ENCODE results near the gene ADCY9. TPM values are rescaled to one million over a fixed set of nuclear protein-coding genes. Genes with fewer than 3 reads are reported as not detected.
"Not testable (repeated sequence)": the region's sequence is repeated elsewhere in the genome, so short reads cannot be mapped to it uniquely, and the experiment has no call there.

ADCY9 gene
- total RNA-seq, 2 experiments from 2014 or later: 7.1 to 7.4 TPM

DNA sequence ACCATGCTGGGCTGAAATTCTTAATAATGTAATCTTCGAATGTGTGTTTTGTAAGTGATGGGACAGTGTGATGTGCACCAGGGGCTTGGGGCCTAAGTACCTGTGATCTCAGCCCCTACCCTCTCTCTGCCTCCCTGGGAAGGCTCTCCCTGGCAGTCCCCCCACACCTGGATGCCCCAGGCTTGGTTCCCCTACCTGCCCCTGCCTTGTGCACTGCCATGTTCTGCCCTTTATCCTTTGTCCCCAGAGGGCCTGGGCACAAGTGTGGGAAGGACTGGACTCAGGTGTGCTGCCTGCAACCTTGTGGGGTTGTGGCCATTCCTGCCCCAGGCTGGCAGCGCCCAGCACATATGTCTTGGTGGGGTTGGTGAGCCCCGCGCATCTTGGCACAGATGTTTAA lies 180.3 kb downstream of the ADCY9 start:
- POLR2A ChIA-PET: no interaction called here
- H3K4me1 Mint-ChIP-seq (ENCODE audit: low read depth): no peaks in the 10 kb centered on the region
- CTCF ChIA-PET: interaction anchor here (1.3 kb wide), 1 partner anchor 318 kb away, joined by 3 read pairs; no protein-coding TSS in a partner anchor
- Histone ChIP-seq H3K4me3 (ENCODE audit: low read length) (no peak overlapping the region), H3K27ac (ENCODE audit: low read depth in 1 of 2, low read length in 2 of 2) (no peak overlapping the region), H3K36me3 (ENCODE audit: insufficient read depth, low read length) (no peaks in the 10 kb centered on the region), H3K27me3 (ENCODE audit: control insufficient read depth in 1 of 2, insufficient read depth in 2 of 2, low read length in 2 of 2) (peaks cover 0 to 6% of the 10 kb centered on the region in 2 experiments), H3K4me1 (ENCODE audit: insufficient read depth, low read length) (peaks cover 11% of the 10 kb centered on the region), H3K9me3 (ENCODE audit: control insufficient read depth in 1 of 2, insufficient read depth in 1 of 2, low read length in 2 of 2) (no peaks in the 10 kb centered on the region)
- TF ChIP-seq, protein P1, sequence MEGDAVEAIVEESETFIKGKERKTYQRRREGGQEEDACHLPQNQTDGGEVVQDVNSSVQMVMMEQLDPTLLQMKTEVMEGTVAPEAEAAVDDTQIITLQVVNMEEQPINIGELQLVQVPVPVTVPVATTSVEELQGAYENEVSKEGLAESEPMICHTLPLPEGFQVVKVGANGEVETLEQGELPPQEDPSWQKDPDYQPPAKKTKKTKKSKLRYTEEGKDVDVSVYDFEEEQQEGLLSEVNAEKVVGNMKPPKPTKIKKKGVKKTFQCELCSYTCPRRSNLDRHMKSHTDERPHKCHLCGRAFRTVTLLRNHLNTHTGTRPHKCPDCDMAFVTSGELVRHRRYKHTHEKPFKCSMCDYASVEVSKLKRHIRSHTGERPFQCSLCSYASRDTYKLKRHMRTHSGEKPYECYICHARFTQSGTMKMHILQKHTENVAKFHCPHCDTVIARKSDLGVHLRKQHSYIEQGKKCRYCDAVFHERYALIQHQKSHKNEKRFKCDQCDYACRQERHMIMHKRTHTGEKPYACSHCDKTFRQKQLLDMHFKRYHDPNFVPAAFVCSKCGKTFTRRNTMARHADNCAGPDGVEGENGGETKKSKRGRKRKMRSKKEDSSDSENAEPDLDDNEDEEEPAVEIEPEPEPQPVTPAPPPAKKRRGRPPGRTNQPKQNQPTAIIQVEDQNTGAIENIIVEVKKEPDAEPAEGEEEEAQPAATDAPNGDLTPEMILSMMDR (IDR thresholded peaks at IDR 0.05): no peak
- H3K9me3 Mint-ChIP-seq: no peaks in the 10 kb centered on the region
- intact Hi-C loops (cut with DNase I, micrococcal nuclease): loop anchor here (5.0 to 10.0 kb wide), 3 partner anchors 179 to 1021 kb away; partner anchors contain the start of genes ADCY9 (in 1 of the 2) and SEC14L5 (in 1 of the 2)
- H3K27ac Mint-ChIP-seq: no peak overlapping the region
- H3K27me3 Mint-ChIP-seq: peaks cover 3% of the 10 kb centered on the region
- H3K4me3 Mint-ChIP-seq: no peak overlapping the region
- no peaks in the 10 kb centered on the region for H3K36me3 Mint-ChIP-seq (ENCODE audit: low read depth)
- ATAC-seq (ENCODE audit: poor library complexity) (no peak), DNase-seq (no peak)

DNA sequence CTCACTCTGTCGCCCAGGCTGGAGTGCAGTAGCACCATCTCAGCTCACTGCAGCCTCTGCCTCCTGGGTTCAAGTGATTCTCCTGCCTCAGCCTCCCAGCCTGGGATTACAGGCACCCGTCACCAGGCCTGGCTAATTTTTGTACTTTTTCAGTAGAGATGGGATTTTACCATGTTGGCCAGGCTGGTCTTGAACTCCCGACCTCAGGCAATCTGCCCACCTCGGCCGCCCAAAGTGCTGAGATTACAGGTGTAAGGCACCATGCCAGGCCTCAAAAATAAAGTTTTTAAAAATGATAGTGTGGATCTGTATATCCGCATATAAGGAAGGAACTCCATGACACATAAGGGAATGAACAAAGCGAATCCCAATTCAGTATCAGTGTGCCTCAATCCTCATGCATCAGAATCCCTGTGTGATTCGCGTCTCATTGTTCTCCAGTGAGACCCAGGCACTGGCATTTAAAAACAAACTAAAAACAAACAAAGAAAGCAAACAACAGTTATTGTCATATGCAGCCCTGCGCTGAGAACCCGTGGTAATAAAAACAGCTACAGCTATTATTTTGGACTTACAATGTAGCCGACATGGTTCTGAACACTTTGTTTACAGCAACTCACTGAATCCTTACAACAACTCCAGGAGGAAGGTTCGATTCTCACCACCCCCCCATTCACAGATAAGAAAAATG lies 181.6 kb downstream of the ADCY9 start:
- ChIA-PET CTCF (interaction anchor here (1.0 kb wide), 1 partner anchor 11 kb away, joined by 4 read pairs; no protein-coding TSS in a partner anchor), POLR2A (no interaction called here)
- TF ChIP-seq, protein P1 (IDR thresholded peaks at IDR 0.05): no peak
- Mint-ChIP-seq H3K4me1 (ENCODE audit: low read depth) (no peaks in the 10 kb centered on the region), H3K27ac (no peak overlapping the region), H3K36me3 (ENCODE audit: low read depth) (no peaks in the 10 kb centered on the region), H3K9me3 (no peaks in the 10 kb centered on the region), H3K27me3 (peaks cover 3% of the 10 kb centered on the region), H3K4me3 (no peak overlapping the region)
- Histone ChIP-seq H3K27me3 (ENCODE audit: control insufficient read depth in 1 of 2, insufficient read depth in 2 of 2, low read length in 2 of 2) (peaks cover 0 to 6% of the 10 kb centered on the region in 2 experiments), H3K27ac (ENCODE audit: low read depth in 1 of 2, low read length in 2 of 2) (no peak overlapping the region), H3K9me3 (ENCODE audit: control insufficient read depth in 1 of 2, insufficient read depth in 1 of 2, low read length in 2 of 2) (no peaks in the 10 kb centered on the region), H3K4me3 (ENCODE audit: low read length) (no peak overlapping the region), H3K36me3 (ENCODE audit: insufficient read depth, low read length) (no peaks in the 10 kb centered on the region), H3K4me1 (ENCODE audit: insufficient read depth, low read length) (peaks cover 11% of the 10 kb centered on the region)
- DNase-seq (no peak), ATAC-seq (ENCODE audit: poor library complexity) (no peak)
- intact Hi-C loops (cut with DNase I, micrococcal nuclease): loop anchor here (5.0 to 10.0 kb wide), 3 partner anchors 180 to 1023 kb away; partner anchors contain the start of genes ADCY9 (in 1 of the 2) and SEC14L5 (in 1 of the 2)

DNA sequence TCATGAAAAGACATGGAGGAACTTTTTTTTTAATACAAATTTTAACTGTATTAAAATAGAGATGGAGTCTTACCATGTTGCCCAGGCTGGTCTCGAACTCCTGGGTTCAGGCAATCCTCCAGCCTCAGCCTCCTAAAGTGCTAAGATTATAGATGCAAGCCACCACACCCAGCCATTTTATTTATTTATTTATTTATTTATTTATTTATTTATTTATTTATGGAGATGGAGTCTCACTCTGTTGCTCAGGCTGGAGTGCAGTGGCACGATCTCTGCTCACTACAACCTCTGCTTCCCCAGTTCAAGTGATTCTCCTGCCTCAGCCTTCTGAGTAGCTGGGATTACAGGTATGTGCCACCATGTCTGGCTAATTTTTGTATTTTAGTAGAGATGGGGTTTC lies 189.1 kb downstream of the ADCY9 start:
- CTCF ChIA-PET; DNase-seq; H3K4me3 ChIP-seq (ENCODE audit: low read length); H3K9me3 Mint-ChIP-seq; H3K4me3 Mint-ChIP-seq; H3K27ac ChIP-seq (ENCODE audit: low read depth in 1 of 2, low read length in 2 of 2); H3K9me3 ChIP-seq (ENCODE audit: control insufficient read depth in 1 of 2, insufficient read depth in 1 of 2, low read length in 2 of 2); H3K36me3 Mint-ChIP-seq (ENCODE audit: low read depth); H3K27me3 ChIP-seq (ENCODE audit: control insufficient read depth in 1 of 2, insufficient read depth in 2 of 2, low read length in 2 of 2); H3K27ac Mint-ChIP-seq; ATAC-seq (ENCODE audit: poor library complexity); POLR2A ChIA-PET; H3K4me1 ChIP-seq (ENCODE audit: insufficient read depth, low read length); H3K36me3 ChIP-seq (ENCODE audit: insufficient read depth, low read length); H3K4me1 Mint-ChIP-seq (ENCODE audit: low read depth); intact Hi-C loops (cut with DNase I, micrococcal nuclease): not testable (repeated sequence)
- peaks cover 13% of the 10 kb centered on the region for H3K27me3 Mint-ChIP-seq
